GM21717 (cell line): ENCODE data around the gene IL4I1.

Experiments
- ATAC-seq: cut with Tn5 transposase; IDR thresholded peaks from one replicate; pipeline ENCODE4 v1.9.1; 2021; ENCODE audit warnings: mild to moderate bottlenecking, moderate library complexity; ENCODE audit not compliant: unreplicated experiment

The IL4I1 gene

DNA sequence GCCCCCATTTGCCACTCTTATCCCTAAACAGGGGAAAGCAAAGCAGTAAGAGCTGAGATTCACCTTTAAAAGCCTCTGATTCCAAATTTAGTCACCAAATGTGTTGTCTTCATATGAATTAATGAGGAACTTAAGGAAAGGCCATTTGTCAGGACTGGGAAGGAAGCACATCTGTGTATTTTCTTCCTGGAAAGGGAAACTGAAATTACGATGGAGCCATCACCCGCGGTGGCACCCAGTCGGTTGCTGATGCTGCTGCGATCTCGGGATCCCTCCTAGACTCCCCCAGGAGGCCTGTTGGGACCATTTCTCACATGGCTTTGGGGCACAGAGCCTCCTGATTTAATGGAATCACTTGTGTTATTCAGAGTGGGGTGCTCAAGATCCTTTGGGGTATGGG, 7.4 kb upstream of the IL4I1 start:
- no peak for ATAC-seq

GRCh38 chr19:49895566-49896297, 955 bp downstream of the IL4I1 start:
- ATAC-seq, result no peak

GRCh38 chr19:49894879-49895565, 1.7 kb downstream of the IL4I1 start:
- no peak for ATAC-seq

DNA sequence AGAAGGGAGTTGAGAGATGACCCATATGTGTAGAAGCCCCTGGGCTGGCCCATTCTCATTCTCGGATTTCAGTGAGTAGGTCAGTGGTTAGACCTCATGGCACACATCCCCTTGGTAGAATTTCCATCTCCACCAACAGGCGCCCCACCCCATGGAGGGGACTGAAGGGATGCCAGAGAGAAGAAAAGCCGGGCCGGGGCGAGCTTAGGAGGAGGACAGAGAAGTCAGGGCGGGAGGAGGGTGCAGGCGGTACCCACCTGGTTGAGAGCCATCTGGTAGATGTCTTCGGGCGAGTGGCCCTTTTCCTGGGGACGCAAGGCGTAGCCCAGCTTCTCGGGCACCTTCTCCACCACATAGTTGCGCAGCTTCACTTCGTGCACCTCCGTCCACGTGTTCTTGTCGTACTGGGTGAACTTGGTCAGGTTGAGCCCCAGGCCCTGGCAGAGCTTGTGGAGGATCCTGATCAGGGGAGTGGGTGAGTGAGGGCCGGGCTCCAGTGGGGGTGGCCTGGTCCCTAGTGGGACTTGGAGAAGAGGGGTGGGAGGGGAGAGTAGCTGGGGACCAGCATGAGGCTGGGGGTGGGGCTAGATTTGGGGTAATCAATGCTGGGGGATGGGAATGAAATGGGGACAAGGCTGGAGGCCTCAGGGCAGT, 2.5 kb downstream of the IL4I1 start:
- ATAC-seq, result no peak

DNA sequence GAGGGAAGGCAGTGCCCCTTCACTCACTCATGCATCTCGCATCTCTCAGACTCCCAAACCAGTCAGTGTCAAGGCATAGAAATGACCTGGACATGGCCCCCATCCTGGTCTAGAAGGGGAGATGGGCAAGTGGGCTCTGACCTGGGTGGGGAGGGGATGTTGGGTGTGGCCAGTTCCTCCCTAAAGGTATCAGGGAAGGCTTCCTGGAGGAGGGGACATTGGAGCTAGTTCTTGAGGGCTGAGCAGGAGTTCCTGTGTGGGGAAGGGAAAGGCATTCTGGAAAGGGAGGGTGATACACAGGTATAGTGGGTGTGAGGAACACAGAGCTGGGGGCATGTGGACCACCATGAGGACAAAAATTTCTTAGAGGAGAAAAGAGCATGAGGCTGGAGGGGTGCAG, 4.0 kb downstream of the IL4I1 start:
- ATAC-seq, result no peak

GRCh38 chr19:49891393-49891792, 5.3 kb downstream of the IL4I1 start:
- no peak for ATAC-seq

GRCh38 chr19:49890349-49891311, 6.1 kb downstream of the IL4I1 start:
- ATAC-seq, result no peak

DNA sequence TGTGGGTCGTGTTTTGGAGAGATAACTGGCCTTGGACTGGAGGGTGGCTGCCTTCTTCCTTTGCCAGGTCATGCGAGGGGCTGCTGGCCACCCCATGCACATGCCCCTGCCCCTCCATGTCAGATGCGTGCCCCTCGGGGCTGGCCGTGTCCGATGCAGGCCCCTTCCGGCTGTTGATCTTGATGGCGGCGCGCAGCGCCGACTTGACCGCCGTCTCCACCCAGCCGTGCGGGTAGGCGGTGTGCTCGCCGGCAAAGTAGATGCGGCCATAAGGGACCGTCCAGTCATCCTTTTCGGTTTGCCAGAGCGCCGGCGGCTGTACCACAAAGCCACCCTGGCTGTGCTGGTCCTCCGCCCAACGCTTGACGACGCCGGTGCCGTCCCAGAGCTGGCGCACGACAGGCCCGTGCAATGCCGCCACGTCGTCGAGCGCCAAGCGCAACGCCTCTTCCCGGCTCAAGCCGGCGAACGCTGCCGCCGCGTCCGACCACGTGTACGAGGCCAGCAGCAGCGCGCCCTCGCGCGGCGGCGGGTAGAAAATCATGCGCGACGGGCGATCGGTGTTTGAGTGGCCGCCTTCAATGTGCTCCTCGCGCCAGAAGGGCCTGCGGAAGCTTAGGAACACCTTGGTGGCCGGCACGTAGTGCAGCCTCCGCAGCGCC, 6.9 kb downstream of the IL4I1 start:
- ATAC-seq, result no peak

DNA sequence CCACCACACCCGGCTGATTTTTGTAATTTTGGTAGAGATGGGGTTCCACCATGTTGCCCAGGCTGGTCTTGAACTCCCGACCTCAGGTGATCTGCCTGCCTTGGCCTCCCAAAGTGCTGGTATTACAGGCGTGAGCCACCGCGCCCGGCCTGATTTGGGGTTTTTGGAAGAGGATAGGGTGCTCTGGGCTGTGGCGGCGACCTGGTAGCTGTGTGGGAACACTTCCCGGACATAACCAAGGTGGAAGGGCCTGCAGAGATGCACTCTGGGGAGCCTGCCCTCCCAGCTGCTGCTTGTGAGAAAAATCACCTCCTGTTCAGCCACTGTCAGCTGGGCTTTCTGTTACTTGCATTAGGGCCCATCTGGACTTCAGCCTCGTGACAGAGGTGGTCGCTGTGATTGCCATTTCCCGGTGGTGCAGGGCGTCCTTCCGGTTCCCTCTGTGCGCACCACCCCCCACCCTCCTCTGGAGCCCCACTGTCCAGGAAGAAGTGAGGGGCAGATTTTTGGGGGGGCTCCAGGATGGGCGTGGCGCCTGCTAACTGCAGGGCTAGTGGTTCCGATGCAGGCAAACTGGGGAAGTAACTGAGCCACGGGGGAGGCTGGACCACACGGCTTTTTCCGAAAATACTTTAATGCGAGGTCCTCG, 7.5 kb downstream of the IL4I1 start:
- ATAC-seq, result no peak

GRCh38 chr19:49888510-49888824, 8.2 kb downstream of the IL4I1 start:
- no peak for ATAC-seq

GRCh38 chr19:49887665-49888509, 8.8 kb downstream of the IL4I1 start:
- ATAC-seq, result no peak

DNA sequence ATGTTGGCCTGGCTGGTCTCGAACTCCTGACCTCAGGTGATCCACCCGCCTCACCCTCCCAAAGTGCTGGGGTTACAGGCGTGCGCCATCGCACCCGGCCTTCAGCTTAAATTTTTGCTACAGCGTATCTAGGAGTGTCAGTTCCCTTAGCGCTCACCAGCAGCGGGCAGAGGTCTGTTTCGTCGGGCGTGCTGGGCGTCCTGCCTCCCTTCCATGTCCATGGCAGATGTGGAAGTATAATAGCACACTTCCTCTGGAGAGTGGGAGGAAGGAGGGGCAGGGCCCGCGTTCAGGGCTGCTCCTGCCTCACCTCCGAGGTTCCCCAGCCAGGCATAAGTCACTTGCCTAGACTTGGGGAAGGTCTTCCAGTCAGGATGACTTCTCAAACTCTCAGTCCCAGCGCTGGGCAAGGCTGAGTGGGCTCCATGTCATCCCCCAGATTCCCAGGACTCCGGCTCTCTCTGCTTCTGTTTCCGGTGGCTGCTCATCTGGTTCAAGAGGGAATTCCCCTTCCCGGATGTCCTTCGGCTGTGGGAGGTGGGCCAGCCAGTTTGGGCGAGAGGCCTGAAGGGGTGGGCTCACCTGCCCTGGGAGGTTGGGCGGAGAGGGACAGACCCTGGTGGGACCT, 9.5 kb downstream of the IL4I1 start:
- no peak for ATAC-seq

DNA sequence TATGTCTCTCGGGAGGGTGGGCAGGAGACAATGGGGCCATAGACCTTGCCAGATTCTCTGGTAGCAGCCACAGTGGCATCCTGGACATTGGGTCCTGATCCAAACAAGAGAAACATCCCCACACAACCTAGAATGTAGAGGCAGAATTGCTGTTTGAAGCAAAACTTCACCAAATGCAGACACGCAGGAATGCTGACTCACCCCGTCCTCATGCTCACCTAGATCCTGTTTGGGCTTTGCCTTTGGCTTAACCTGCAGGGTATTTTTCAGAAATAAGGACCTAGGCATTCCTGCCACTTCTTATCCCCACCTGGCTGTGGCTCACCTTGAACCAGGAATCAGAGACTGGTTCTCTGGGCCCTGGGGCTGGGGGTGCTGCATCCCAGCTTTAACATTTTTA, 11.9 kb downstream of the IL4I1 start:
- no peak for ATAC-seq

GRCh38 chr19:49884109-49884508, 12.6 kb downstream of the IL4I1 start:
- ATAC-seq, result no peak

DNA sequence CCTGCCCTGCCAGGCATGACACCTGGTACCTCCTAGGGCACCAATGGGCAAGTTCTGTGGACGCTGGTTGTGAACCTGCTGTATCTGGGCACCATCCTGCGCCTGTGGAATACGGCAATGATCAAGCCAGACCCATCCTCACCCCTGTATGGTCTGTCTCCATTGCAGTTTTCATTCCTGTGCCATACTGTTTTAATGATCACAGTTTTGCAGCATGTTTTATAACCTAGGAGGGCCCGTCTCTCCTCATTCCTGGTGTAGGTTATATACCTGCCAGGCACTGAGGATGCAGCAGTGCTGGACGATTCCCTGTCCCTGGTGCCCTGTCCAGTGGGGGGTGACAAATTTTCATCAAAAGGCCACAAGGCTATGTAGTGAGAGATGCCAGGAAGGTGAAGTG, 13.6 kb downstream of the IL4I1 start:
- ATAC-seq, result no peak

DNA sequence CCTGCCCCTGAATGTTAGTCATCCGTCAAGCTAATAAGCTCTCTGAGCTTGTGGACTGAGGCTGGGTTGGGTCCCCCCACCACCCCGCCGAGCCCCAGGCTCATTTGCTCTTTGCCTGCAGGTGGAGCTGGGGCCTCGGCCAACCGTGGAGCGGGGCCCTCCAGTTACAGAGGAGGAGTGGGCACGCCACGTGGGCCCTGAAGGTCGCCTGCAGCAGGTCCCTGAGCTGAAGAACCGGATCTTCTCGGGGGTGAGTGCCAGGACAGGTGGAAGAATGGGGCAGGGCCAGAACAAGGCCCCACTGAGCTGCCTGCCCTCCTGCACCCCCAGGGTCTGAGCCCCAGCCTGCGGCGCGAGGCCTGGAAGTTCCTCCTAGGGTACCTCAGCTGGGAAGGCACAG, 14.0 kb downstream of the IL4I1 start:
- ATAC-seq, result no peak

- no peak for ATAC-seq
Measured at GRCh38 chr19:49881672-49882394, 14.9 kb downstream of the IL4I1 start.

DNA sequence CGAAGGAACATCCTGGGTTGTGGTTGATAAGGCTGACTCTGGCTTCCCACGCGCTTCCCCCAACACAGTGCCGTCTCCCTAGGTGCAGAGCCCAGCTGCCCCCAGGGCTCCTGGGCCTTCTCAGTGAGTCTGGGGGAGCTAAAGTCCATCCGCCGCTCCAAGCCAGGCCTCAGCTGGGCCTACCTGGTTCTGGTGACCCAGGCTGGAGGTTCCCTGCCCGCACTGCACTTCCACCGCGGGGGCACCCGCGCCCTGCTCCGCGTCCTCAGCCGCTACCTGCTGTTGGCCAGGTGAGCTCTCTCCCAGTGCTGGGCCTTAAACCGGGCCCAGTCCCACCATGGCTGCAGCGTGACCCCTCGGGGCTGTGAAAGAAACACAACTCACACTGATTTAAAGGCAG, 15.5 kb downstream of the IL4I1 start:
- no peak for ATAC-seq
